Muscle of leg (tissue), 11 donors: ENCODE results near the gene FAM50A. TPM values are rescaled to one million over a fixed set of nuclear protein-coding genes. Genes with fewer than 3 reads are reported as not detected.

ENCODE experiments used
- DNase-seq: peaks from one replicate; pipeline ENCODE4 v3.0.0; 2013
- H3K27ac ChIP-seq: one replicate; pipeline ENCODE4 v1.5.1; 2013; ENCODE audit warnings: mild to moderate bottlenecking, low read length, control low read depth
- H3K27me3 ChIP-seq: one replicate; pipeline ENCODE4 v1.6.1; 2013; ENCODE audit warnings: low read length; ENCODE audit not compliant: control insufficient read depth, insufficient read depth
- H3K36me3 ChIP-seq: one replicate; pipeline ENCODE4 v1.6.1; 2013; ENCODE audit warnings: low read length; ENCODE audit not compliant: control insufficient read depth, insufficient read depth
- H3K4me1 ChIP-seq: one replicate; pipeline ENCODE4 v1.6.1; 2013; ENCODE audit warnings: low read length; ENCODE audit not compliant: control insufficient read depth, insufficient read depth
- H3K4me3 ChIP-seq: one replicate; pipeline ENCODE4 v1.5.1; 2013; ENCODE audit warnings: low read length, control low read depth
- H3K9me3 ChIP-seq: replicated peaks from 2 replicates; pipeline ENCODE4 v1.6.1; 2013; ENCODE audit warnings: low read depth, low read length; ENCODE audit not compliant: control insufficient read depth
- WGBS: methylation state at CpG from one replicate; pipeline ENCODE4 v1.1.5; 2013; ENCODE audit warnings: missing lambda C conversion rate; ENCODE audit not compliant: insufficient coverage; 5-methylcytosine and 5-hydroxymethylcytosine counted together
- polyA plus RNA-seq, 8 donors: library from polyadenylated mRNA; unstranded; fragments of 120-200 nt; gene quantifications; one replicate each; pipeline versions ENCODE4 v1.2.1 to v1.2.3, GENCODE V29; 2013; ENCODE audit warnings: inconsistent platforms in 1 of 8, low replicate concordance in 1 of 8; ENCODE audit not compliant: insufficient read length in 8 of 8, insufficient read depth in 1 of 8
- total RNA-seq: library from RNA; stranded (reverse); fragments of 120-200 nt; gene quantifications from one replicate; pipeline ENCODE4 v1.2.4, GENCODE V29; 2013

FAM50A gene
- total and polyA plus RNA-seq, 9 donors = 38.0 to 71.4 (median 64.4) TPM

GRCh38 chrX:154470914-154471568 lies 27.1 kb downstream of the FAM50A start:
- 90% methylated on average over 16 of the region's 23 CpGs for WGBS
- no peak for DNase-seq
- no peaks in the 10 kb centered on the region for H3K27me3 ChIP-seq
- H3K9me3 ChIP-seq = peaks cover 2% of the 10 kb centered on the region
- no peak overlapping the region for H3K4me3 ChIP-seq
- peaks cover 39% of the 10 kb centered on the region for H3K36me3 ChIP-seq
- H3K27ac ChIP-seq = no peak overlapping the region
- no peaks in the 10 kb centered on the region for H3K4me1 ChIP-seq

DNA sequence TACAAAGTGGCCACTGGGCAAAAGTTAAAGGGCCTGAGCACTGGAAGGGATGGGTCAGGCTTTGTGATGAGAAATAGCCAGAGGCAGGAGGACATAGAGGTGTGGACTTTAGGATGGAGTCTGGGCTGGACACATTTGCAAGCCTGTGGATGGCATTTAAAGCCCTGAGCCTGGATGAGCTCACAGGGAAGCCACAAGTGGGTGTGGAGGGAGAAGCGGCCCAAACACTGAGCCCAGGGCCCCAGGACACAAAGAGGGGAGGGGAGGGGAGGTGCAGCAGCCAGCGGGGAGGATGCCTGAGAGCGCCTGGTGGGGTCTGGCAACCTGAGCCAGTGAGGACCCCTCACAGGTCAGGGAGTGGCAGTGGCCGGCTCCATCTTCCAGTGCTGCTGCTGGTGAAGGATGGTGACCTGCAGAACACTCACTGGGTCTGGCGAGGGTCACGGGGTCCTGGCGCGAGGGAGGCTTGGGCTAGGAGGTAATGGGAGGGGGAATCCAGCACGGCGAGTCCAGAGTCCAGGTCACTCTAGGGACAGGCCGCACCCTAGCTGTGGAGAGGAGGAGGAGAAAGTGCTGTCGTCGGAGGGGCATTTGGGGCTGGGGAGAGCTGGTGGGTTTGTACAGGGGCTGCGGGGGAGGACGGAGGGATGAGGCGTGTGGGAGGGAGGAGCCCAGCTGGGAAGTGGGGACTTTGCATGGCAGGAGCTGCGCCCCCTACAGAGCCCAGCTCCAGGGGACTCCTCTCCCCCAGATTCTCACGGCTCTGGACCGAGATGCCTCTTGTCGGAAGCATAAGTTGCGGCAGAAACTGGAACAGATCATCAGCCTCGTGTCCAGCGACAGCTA lies 28.1 kb downstream of the FAM50A start:
- Histone ChIP-seq H3K27me3 (no peaks in the 10 kb centered on the region), H3K36me3 (peaks cover 34% of the 10 kb centered on the region), H3K4me1 (no peaks in the 10 kb centered on the region), H3K27ac (no peak overlapping the region), H3K4me3 (no peak overlapping the region), H3K9me3 (peaks cover 2% of the 10 kb centered on the region)
- 78% methylated on average over 17 of the region's 23 CpGs for WGBS
- no peak for DNase-seq

DNA sequence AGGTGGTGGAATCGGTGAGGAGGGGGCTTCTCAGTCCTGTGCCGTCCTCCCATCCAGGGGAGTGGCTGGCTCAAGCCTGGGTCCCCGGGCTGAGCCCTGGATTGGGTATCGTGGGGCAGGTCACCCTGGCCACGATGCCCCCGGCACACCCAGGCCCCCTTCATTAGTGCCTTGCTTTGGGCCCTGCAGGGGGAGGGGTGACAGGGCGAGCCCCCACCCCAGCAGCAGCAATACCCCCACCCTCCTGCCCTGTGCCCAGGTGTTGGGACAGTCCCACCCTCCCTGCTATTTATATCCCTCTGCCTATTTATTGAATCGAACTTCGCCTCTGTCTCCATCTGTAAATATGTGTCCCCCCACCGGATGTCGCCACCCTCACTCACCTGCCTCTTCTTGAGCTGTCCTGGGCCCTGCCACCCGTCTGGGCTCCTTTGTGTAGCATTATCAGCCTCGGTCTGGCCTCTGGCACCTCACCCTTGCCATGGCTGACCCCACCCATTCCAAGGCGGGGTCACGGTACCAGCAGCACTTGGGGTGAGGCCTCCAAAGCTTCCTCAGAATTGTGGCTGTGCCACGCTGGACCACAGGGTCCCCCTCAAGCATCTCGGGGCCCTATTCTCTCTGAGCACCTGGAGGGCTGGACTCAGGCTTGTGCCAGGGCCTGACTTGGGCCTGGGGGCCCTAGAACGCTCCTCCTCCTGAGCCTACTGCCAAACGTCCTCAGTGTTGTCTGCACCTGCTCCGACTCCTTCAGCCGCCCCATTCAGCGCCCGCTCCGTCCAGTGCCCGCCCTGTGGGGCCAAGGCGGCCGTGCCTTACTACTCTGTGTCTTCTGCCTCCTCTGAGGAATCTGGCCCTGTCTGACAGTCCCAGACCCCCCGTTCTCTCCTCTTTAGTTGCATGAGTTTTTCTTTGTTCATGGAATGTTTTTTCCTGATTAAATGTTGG lies 29.0 kb downstream of the FAM50A start:
- Histone ChIP-seq H3K27me3 (no peaks in the 10 kb centered on the region), H3K36me3 (peaks cover 31% of the 10 kb centered on the region), H3K4me3 (no peak overlapping the region), H3K9me3 (peaks cover 2% of the 10 kb centered on the region), H3K27ac (no peak overlapping the region), H3K4me1 (peaks cover 3% of the 10 kb centered on the region)
- no peak for DNase-seq
- 77% methylated on average over 24 of the region's 28 CpGs for WGBS

DNA sequence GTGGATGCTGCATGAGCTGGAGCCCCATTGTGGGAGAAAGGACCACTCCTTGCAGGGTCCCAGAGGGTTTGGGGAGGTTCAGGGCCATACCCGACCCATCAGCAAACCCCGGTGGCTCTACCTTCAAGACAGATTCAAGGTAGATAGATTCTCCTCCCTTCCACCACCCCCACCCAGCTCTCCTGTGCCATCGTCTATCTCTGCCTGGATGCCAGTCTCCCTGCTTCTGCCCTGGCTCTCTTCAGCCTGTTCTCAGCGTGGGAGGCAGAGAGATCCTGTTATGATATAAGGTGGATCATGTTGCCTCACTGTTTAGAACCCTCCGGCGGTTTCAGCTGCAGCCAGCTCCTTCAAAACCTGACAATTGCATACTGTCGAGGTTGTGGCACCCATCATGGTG lies 29.7 kb downstream of the FAM50A start:
- H3K27me3 ChIP-seq = no peaks in the 10 kb centered on the region
- no peak for DNase-seq
- H3K4me3 ChIP-seq = no peak overlapping the region
- 89% methylated on average over 1 of the region's 7 CpGs for WGBS
- no peak overlapping the region for H3K27ac ChIP-seq
- H3K9me3 ChIP-seq = peaks cover 2% of the 10 kb centered on the region
- H3K4me1 ChIP-seq = peaks cover 7% of the 10 kb centered on the region
- H3K36me3 ChIP-seq = peaks cover 24% of the 10 kb centered on the region

- no peak for DNase-seq
- no peak overlapping the region for H3K4me3 ChIP-seq
- H3K4me1 ChIP-seq = peaks cover 13% of the 10 kb centered on the region
- no peaks in the 10 kb centered on the region for H3K36me3 ChIP-seq
- no peaks in the 10 kb centered on the region for H3K27me3 ChIP-seq
- H3K27ac ChIP-seq = no peak overlapping the region
- WGBS = 76% methylated on average over 8 of the region's 8 CpGs
- H3K9me3 ChIP-seq = no peaks in the 10 kb centered on the region
Observed at GRCh38 chrX:154476821-154477220, 32.9 kb downstream of the FAM50A start.

GRCh38 chrX:154477891-154478477 lies 34.0 kb downstream of the FAM50A start:
- H3K4me1 ChIP-seq = peaks cover 13% of the 10 kb centered on the region
- H3K4me3 ChIP-seq = peak overlapping the region; percentile 43
- no peaks in the 10 kb centered on the region for H3K36me3 ChIP-seq
- 67% methylated on average over 21 of the region's 24 CpGs for WGBS
- DNase-seq = no peak
- H3K27ac ChIP-seq = peak overlapping the region; percentile 29
- no peaks in the 10 kb centered on the region for H3K9me3 ChIP-seq
- H3K27me3 ChIP-seq = no peaks in the 10 kb centered on the region

GRCh38 chrX:154478728-154479622 lies 35.0 kb downstream of the FAM50A start, which contains the start of gene LAGE3:
TSS of gene LAGE3 (minus strand) at chrX:154479281. CDS start at chrX:154478915, 366 bp downstream.
- DNase-seq = peak; percentile 93
- Histone ChIP-seq H3K27ac (peak within 1 kb of the TSS; percentile 86), H3K4me3 (peak within 1 kb of the TSS; percentile 43), H3K4me1 (peaks cover 13% of the 10 kb centered on the region), H3K9me3 (no peaks in the 10 kb centered on the region), H3K36me3 (peaks cover under 1% of the 10 kb centered on the region), H3K27me3 (no peaks in the 10 kb centered on the region)
- WGBS = 36% methylated on average over 80 of the region's 85 CpGs

DNA sequence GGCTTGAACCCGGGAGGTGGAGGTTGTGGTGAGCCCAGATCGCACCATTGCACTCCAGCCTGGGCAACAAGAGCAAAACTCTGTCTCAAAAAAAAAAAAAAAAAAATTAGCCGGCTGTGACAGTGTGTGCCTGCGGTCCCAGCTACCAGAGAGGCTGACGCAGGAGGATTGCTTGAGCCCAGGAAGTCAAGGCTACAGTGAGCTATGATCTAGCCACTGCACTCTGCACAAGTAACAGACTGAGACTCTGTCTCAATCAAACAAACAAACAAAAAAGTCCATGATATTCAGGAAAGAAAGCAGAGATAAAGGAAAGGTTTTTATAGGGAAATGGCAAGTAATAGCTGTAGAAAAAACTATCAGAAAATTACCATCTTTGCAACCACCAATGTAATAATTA lies 37.3 kb downstream of the FAM50A start:
- 88% methylated on average over 1 of the region's 5 CpGs for WGBS
- Histone ChIP-seq H3K9me3 (no peaks in the 10 kb centered on the region), H3K4me1 (peaks cover 22% of the 10 kb centered on the region), H3K27me3 (no peaks in the 10 kb centered on the region), H3K36me3 (peaks cover 11% of the 10 kb centered on the region), H3K27ac (no peak overlapping the region), H3K4me3 (no peak overlapping the region)
- DNase-seq = no peak
